Body of pancreas (tissue), 4 donors: ENCODE data around the gene SOX18.

ENCODE experiments used
- CTCF ChIP-seq, 7 experiments: fragments of 450-650 bp in 4 of 7; fragments of 200-600 bp in 3 of 7; sonication (generic) in 3 of 7; IDR thresholded peaks; one replicate each; pipeline ENCODE4 v1.5.1; 2016 to 2019; ENCODE audit warnings: antibody characterized with exemption in 7 of 7
- POLR2A ChIP-seq, 3 donors: fragments of 450-650 bp; IDR thresholded peaks; one replicate each; pipeline ENCODE4 v1.6.1; 2016; ENCODE audit warnings: antibody characterized with exemption in 3 of 3, mild to moderate bottlenecking in 2 of 3

GRCh38 chr20:64050261-64051032, 1.0 kb upstream of the SOX18 start:
- TF ChIP-seq CTCF (IDR thresholded peaks at IDR 0.05) (no peak), POLR2A (IDR thresholded peaks at IDR 0.05) (no peak)
